KG1 (cell line): ENCODE measurements around the gene SLC38A10.
"Not testable (repeated sequence)": the region's sequence is repeated elsewhere in the genome, so short reads cannot be mapped to it uniquely, and the experiment has no call there.

Experiments used
- DNase-seq: peaks from one replicate; lab custom pipeline; 2025; lab: John Stamatoyannopoulos, UW

SLC38A10 gene

DNA sequence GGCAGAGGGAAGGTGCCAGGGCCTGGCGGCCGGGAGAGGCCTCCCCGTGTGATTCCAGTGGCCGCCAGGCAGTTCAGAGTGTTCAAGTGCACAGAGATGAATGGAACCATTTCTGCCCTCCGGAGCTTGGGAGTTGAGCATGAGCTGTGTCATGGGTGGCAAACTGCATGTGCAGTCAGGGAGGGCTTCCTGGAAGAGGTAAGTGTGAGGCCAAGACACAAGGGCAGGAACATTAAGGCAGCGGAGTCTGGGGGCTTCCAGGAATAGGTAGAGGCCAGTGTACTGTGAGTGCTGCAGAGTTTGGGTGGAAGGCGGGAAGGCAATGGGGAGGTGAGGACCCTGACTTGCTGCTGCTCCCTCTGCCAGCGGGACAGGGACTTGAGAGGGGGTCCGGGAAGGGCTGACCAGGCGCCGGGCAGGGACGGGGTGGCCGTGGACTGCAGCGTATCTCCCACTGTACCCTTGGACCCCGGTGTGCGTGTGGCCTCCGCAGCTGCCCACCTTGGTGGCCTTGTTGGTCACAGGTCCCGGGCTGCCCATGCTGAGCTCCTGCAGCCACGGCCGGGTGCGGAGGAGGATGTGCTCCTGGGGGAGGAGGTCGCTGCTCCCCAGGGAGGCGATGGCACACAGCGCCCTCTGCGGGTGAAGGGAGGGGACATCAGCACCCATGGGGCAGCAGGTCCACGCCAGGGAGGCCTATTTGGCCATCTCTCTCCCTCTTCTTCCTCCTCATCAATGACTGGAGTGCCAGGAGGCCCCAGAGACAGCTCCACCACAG is 64.9 kb downstream of the SLC38A10 start:
- DNase-seq = no peak

DNA sequence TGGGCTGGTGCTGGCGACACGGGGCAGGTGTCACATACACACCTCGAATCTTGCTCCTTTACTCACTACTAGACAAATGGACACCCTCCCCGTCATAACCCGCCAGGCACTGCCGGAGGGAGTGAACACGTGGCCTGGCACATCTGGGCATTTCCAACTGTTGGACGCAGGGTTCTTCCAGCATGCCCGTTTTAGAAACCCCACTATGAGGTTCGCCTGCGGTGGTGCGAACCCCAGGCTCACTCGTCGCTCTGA is 65.5 kb downstream of the SLC38A10 start:
- no peak for DNase-seq

DNA sequence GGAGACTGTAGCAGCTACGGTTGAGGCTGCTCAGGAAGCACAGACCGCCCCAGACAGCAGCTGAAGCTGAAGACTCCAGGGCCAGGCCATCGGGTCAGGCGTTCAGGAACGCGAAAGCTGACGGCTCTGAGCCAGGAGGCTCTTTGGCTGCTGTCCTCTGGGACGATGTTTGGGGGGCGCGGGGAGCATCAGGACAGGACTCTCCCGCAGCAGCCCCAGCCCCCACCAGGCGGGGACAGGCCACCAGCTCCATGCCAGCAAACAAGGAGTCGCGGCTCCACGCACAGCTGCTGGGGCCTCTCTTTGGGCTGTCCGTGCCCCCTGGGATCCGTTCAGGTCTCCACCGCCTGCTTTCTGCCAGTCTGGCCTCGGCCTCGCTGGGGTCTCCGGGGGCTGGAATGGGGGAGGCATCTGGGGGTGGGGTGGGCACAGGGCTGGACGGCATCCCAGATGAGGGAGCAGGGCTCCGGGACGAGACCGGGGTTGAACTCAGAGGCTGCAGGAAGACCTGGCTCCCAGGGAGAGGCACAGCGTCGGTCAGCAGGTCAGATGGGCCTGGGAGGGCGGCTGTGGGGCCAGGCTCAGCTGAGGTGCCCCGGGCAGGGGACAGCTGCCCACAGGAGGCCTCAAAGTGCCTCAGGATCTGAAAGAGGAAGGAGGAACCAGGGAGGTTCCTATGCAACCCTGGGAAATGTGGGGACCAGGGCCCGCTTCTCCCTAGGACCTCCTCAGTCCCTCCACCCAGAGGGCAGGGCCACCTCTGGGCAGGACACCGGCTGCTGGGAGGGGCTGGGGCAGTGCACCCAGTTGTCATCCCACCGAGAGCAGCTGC is 66.1 kb downstream of the SLC38A10 start:
- no peak for DNase-seq

DNA sequence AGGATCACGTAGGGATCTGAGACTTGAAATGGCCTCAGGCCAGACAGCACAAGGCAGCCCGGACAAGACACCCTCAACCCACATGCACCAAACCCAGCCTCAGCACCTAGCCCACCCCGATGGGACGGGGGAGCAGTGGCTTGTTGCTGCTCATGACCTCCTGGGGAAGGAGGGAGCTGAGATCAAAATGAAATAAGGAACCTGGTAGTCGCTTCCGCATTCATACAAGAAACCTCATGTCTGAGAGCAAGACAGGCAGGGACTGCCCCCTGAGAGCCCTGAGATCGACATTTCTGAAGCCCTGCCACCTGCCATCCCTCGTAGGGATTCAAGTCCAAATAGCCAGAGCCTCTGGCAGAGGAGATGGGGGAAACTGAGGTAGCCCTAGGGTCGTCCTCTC is 66.7 kb downstream of the SLC38A10 start:
- DNase-seq = peak; percentile 41

DNA sequence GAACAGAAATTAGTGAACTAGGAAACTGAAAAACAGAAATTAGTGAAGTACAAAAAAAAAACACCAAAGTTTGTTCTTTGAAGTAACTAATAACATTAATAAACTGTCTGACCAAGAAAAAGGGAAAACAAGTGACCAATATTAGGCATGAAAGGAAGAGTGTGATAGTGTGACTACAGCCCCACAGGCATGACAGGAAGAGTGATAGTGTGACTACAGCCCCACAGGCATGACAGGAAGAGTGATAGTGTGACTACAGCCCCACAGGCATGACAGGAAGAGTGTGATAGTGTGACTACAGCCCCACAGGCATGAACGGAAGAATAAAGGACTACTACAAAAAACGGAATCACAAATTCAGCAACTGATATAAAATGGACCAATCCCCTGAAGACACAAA is 67.5 kb downstream of the SLC38A10 start:
- DNase-seq = not testable (repeated sequence)

DNA sequence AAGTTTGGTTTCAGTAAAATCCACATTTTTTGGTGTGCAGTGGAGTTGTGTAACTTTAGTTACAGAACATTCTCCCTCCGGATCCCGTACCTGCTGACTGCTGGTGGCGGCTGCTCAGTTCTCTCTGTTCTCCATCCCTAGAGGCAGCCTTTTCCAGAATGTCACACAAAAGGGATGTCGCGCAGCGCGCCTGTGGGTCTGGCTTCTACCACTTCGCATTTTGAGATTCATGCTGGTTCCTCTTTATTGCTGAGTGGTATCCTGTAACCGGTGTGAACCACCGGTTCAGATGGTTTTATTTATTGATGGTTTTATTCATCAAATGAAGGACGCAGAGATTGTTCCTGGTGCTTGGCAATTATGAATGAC is 71.4 kb downstream of the SLC38A10 start:
- DNase-seq = peak; percentile 31

DNA sequence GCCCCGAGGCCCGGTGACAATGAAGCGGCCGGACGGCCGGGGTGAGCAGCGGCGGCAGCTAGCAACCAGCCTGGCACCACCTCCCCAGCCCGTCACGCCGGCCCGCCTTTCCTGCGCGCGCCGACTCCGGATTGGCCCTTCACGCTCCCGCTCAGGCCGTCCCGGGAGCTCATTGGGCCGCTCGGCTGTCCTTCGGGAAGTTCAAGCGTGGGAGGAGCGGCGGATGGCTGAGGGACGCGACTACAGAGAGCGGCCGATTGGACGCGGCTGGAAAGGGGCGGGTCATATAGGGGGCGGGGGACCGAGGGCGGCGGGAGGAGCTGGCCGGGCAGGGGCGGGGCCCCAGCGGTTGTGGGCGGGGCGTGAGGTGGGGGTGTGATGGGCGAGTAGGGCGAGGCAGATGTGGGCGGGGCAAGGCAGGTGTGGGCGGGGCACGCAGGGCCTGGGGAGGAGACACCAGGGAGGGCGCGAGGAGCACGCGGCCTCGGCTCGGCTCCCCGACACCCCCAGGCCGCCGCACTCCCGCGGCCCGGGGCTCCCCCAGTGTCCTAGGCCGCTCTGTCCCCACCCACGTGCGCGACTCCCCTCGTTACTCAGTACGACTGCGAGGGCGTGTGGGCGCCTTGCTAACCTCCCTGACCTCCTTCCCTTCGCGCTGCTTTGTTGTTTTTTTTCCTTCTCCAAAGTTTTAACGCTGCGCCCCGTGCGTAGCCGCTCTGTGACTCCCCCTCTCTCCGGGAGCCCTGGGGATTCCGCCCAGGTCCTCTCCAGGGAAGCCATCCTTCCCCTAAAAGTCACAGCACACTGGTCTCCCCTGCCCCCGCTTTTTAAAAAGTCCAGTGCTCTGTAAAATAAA is 72.0 kb downstream of the SLC38A10 start, which contains the start of gene CEP131:
Gene CEP131 (minus strand): TSS at position 60 of the 856 bp plus-strand sequence. CDS start 2,909 bp downstream, outside the sequence.
- DNase-seq = peak; percentile 90

DNA sequence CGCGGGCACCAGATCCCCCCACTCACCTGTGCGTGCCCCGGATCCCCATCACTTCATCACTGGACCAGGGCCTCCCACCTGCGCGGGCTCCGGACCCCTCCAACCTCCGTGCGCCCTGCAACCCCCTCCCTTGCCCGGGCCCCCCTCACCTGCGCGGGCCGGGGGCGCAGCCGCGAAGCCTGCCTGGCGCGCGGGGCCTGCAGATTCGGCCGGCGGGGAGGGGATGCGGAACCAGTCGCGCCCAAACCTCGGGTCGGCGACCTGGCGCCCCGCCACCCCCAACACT is 72.5 kb downstream of the SLC38A10 start:
- no peak for DNase-seq

DNA sequence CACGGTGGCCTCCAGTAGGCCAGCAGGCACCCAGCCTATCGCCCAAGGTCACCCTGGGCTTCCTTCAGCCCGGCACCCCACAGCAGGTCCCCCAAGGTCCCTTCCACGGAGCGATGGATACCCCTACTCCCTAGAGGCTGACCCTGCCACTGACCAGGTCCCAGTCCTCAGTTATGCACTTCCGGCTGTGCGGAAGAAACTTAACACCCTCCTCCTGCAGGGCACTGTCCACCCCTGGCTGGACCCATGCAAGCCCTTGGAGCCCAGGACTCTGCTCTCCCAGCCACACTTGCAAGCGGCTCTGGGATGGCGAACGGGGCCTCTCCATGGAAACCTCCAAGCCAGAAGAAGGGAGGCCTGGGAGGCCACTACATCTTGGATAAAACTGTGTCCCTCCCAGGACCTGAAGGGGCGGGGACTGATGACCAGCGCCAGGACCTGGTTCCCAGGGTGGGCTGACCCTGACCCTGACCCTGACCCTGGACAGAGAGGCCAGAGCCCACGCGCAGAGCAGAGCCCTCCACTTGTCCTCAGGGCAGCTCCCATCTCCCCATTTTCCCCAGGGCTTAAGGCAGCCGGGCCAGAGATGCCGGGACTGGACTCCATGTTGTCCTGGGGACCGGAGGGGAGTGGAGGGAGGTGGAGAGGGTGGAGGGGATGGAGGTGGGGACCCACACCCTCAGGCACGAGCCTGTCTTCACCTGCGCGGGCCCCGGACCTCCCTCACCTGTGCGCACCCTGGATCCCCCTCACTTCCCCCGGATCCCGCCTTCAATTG is 73.1 kb downstream of the SLC38A10 start:
- DNase-seq = no peak

DNA sequence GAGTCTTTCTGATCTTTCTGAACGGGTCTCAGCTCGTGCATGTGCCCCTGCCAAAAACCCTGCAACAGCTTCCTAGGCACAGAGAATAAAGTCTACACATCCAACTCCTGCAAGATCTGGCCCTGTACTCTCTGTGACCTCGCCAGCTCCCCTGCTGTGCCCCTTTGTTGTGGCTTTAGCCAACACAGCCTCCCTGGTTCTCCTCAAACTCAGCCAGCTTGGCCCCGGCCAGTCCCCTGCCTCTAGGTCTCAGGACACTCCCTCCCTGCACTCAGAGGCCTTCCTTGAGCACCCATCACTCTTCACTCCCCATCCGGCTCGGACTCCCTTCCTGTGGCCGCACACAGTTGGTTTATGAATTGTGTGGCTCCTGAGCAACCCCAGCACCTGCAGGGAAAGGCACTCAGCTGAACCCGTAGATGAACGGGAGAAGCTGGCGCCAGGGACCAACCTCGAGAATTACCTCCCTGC is 73.7 kb downstream of the SLC38A10 start:
- DNase-seq = no peak

DNA sequence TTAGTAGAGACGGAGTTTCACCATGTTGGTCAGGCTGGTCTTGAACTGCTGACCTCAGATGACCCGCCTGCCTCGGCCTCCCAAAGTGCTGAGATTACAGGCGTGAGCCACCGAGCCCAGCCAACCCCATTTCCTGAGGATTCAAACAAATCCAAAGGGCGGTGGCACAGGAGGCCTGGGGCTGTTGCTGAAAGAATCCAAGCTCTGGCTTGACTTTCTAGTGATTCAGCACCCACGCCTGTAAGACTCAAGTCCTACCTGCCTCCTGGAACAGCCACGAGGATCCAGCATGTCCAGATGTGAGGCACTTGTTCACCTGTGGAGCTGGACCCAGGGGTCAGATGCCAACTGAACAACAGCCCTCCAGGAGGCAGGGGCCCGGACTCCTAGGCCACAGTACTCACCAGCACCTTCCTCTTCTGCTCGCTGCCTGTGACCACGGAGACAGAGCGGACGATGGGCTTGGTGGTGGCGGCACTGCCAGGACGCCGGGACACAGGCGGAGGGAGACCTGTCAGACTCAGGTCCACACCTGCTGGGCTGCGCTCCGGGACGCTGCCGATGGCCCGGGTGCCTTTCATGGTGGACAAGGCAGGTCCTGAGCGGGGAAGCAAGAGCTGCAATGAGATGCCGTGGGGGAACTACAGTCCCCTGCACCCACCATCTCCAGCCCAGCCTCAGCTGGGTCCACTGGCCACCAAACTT is 75.5 kb downstream of the SLC38A10 start:
- DNase-seq = no peak

DNA sequence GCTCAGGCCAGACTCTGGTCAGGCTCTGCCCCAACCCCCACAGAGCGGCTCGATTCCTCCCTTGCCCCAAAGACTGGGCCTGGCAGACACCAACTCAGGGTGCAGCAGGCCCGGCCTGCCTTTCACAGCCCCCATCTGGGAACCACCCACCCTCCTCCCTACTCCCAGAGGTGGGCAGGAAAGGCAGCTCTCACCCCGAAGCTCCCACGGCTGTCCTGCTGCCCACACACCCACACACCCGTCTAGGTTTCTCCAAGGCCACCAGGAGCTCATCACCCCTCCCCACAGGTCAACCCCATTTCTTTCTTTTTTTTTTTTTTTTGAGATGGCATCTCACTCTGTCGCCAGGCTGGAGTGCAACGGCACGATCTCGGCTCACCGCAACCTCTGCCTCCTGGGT is 76.1 kb downstream of the SLC38A10 start:
- DNase-seq = no peak

DNA sequence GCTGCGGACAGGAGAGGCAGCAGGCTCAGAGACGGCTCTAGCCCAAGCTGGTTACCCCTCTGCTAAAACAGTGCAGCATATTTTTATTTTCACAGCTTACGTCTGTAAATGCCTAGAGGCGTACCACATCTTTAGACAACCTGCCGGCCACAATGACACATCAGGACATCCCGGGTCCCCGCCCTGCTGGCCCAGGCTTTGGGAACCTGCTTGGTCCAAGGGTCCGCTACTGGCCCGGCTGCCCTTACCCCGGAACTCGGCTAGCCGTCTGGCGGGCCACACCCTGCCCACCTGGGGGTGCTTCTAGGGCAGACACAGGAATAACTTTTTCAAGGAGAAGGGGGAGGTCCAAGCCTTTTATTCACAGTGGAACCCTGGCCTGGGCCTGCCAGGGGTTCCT is 76.6 kb downstream of the SLC38A10 start:
- no peak for DNase-seq

DNA sequence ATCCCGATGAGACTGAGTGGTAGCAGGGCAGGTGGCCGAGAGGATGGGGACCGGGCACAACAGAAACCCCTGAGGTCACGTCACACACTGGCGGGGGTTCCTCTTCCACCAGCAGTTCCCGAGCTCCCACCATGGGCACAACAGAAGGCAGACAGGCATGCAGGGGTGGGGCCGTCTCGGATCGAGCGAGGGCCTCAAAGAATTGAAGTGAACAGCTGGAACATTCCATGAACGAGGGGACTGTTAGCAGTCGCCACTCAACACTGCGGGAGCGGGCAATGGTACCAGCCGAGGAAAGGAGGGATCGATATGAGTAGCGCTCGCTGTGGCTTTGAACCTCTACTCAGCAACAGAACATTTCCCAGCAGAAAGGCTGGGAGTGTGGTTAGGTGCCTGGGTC is 77.6 kb downstream of the SLC38A10 start:
- no peak for DNase-seq

DNA sequence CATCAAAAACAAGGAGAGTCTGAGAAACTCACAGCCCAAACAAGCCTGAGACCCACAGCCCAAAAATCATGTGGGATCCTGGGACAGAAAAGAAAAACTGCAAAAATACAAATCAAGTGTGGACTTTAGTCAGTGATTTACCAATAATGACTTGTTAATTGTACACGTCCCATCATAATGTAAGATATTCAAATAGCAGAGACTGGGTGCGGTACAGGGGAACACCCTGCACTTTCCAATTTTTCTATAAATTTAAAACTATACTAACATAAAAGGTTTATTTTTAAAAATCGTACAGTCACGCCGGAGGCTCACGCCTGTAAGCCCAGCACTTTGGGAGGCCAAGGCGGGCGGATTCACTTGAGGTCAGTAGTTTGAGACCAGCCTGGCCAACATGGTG is 81.1 kb downstream of the SLC38A10 start:
- DNase-seq = no peak

DNA sequence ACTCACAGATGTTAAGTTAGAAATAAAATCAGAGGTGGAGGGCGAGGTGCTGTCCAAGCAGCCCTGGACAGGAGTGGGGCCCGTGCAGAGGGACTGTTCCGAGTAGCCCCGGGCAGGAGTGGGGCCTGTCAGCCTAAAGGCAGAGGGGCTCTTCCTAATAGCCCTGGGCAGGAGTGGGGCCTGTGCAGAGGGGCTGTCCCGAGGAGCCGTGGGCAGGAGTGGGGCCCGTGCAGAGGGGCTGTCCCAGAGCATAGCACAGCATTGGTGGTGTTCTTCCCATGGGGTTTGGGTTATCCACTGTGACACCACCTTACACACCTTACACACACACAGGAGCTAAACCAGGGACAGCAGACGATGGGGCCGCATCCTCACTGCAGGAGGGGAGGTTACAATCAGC is 82.7 kb downstream of the SLC38A10 start:
- no peak for DNase-seq

DNA sequence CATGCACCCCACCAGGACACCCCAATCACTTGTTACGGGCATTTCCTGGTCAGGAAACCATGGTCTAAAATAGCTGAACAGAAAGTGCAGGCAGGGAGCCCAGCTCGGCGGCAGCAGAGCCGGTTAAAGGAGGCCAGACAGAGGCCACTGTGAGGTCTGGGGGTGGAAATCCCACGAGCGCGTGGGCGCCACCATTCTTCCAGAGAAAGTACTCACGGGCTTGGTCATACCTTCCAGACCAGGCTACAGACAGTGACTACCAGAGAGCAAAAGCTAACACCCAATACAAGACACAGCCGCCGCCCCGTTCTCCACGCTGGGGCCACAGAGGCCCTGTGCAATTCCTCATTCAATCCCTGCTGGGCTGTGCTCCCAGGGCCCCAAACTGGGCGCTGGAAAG is 84.2 kb downstream of the SLC38A10 start:
- DNase-seq = no peak

DNA sequence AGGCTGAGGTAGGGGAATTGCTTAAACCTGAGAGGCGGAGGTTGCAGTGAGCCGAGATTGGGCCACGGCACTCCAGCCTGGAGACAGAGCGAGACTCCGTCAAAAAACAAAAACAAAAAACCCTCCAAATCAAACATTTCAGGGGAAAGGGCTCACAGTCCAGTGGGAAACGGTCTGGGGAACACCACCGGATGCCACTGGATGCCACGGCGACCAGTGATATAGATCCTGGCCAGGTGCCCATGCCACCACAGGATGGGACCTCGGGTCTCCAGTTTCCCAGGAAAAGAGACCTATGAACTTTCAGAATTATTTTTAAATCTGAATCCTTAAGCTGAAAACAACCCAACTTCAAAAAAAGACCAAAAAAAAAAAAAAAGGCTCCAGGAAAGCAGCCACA is 84.6 kb downstream of the SLC38A10 start:
- no peak for DNase-seq

DNA sequence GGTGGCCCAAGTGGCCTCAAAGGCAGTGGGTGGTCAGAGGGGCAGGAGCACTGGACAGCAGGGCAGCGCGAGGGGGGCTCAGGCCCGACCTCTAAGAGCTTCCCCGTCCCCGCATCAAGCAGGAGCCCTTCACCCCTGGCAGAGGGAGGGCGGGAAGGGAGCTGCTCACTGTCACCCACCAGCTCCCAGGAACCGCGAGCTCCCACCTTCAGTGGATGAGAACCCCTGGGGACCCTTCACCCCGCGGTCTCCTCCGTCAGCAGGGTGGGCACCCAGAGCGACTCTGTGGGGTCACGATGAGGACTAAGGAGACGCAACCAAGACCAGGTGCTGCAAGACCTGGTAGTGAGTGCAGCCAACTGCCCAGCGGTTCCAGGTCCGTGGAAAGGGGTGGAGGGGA is 86.0 kb downstream of the SLC38A10 start:
- DNase-seq = no peak

DNA sequence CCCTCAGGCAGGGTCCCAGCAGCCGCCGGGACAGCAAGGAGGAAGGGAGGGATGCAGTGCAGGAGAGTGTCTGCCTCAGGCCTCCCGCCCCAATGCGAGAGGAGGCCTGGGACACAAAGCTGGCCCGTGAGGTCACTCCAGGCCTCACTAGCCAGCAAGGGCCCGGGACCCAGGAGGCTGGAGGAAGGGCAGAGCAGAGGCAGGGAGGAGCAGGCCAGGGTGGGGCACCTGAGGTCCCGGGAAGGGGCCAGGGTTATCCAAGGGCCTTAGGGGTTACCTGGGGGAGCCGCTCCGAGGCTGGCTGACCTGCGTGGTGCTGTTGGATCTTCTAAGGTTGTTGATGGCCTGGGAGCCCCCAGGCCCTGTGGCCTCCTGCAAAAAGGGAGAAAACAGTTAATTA is 86.5 kb downstream of the SLC38A10 start:
- DNase-seq = no peak
